ENCODE measurements around the gene CCDC33. TPM values are rescaled to one million over a fixed set of nuclear protein-coding genes. Genes with fewer than 3 reads are reported as not detected.

Gene CCDC33
- total RNA-seq, 3 donors from 2014 or later, result 0.22 TPM; not detected in 2

GRCh38 chr15:74319596-74320351 is 83.6 kb downstream of the CCDC33 start:
- H3K4me3 ChIP-seq, result no peak overlapping the region
- TF ChIP-seq CTCF (IDR thresholded peaks at IDR 0.05), result no peak
- DNase-seq, result no peak
- no peaks in the 10 kb centered on the region for H3K36me3 ChIP-seq (ENCODE audit: low read depth)
- no peaks in the 10 kb centered on the region for H3K4me1 ChIP-seq (ENCODE audit: low read depth)
- ATAC-seq, result no peak
- no peaks in the 10 kb centered on the region for H3K9me3 ChIP-seq
- intact Hi-C loops (cut with DNase I, micrococcal nuclease), result loop anchor here (2.0 to 10.0 kb wide), 3 partner anchors 193 to 355 kb away; no protein-coding TSS in a partner anchor

- Histone ChIP-seq H3K9me3 (no peaks in the 10 kb centered on the region), H3K36me3 (ENCODE audit: low read depth) (no peaks in the 10 kb centered on the region), H3K4me1 (ENCODE audit: low read depth) (no peaks in the 10 kb centered on the region), H3K4me3 (no peak overlapping the region)
- ATAC-seq, result peak; percentile 24
- peak in 2 of 3 donors; percentile 42 to 65 for DNase-seq
- TF ChIP-seq CTCF (IDR thresholded peaks at IDR 0.05), result no peak
- intact Hi-C loops (cut with DNase I, micrococcal nuclease), result loop anchor here in 1 of 2 donors (2.0 kb wide), 1 partner anchor 194 kb away; no protein-coding TSS in a partner anchor
These were observed 84.5 kb downstream of the CCDC33 start for GRCh38 chr15:74320352-74321247.

GRCh38 chr15:74322558-74323180 is 86.5 kb downstream of the CCDC33 start:
- peak; percentile 47 for TF ChIP-seq CTCF (IDR thresholded peaks at IDR 0.05)
- intact Hi-C loops (cut with DNase I, micrococcal nuclease), result no loop called here
- ATAC-seq (peak; percentile 72), DNase-seq (peak in 2 of 3 donors; percentile 66 to 72)
- H3K9me3 ChIP-seq, result no peaks in the 10 kb centered on the region
- no peaks in the 10 kb centered on the region for H3K4me1 ChIP-seq (ENCODE audit: low read depth)
- H3K36me3 ChIP-seq (ENCODE audit: low read depth), result no peaks in the 10 kb centered on the region
- H3K4me3 ChIP-seq, result no peak overlapping the region

- TF ChIP-seq CTCF (IDR thresholded peaks at IDR 0.05), result no peak
- H3K4me3 ChIP-seq, result no peak overlapping the region
- DNase-seq (no peak), ATAC-seq (no peak)
- no peaks in the 10 kb centered on the region for H3K9me3 ChIP-seq
- no peaks in the 10 kb centered on the region for H3K36me3 ChIP-seq (ENCODE audit: low read depth)
- intact Hi-C loops (cut with DNase I, micrococcal nuclease), result no loop called here
- no peaks in the 10 kb centered on the region for H3K4me1 ChIP-seq (ENCODE audit: low read depth)
These were observed 88.6 kb downstream of the CCDC33 start for GRCh38 chr15:74324714-74325113.

- H3K4me3 ChIP-seq, result no peak overlapping the region
- intact Hi-C loops (cut with DNase I, micrococcal nuclease), result no loop called here
- no peaks in the 10 kb centered on the region for H3K9me3 ChIP-seq
- H3K4me1 ChIP-seq (ENCODE audit: low read depth), result no peaks in the 10 kb centered on the region
- DNase-seq (no peak), ATAC-seq (no peak)
- no peaks in the 10 kb centered on the region for H3K36me3 ChIP-seq (ENCODE audit: low read depth)
- TF ChIP-seq CTCF (IDR thresholded peaks at IDR 0.05), result no peak
These were observed 90.6 kb downstream of the CCDC33 start for GRCh38 chr15:74326746-74327145.
